Activated naive CD8-positive, alpha-beta T cell treated with anti-CD3 and anti-CD28 coated beads, Interleukin-2, amount 50 U/mL, for 16 hours (primary cell): ENCODE measurements around the gene CCSAP.
"Not testable (repeated sequence)": the region's sequence is repeated elsewhere in the genome, so short reads cannot be mapped to it uniquely, and the experiment has no call there.

ENCODE experiments used
- DNase-seq: peaks from one replicate; pipeline ENCODE4 v3.0.0-alpha.2; 2020; ENCODE audit warnings: low read depth, low spot score

CCSAP gene

GRCh38 chr1:229325853-229326487 lies 16.9 kb downstream of the CCSAP start:
- DNase-seq = no peak

DNA sequence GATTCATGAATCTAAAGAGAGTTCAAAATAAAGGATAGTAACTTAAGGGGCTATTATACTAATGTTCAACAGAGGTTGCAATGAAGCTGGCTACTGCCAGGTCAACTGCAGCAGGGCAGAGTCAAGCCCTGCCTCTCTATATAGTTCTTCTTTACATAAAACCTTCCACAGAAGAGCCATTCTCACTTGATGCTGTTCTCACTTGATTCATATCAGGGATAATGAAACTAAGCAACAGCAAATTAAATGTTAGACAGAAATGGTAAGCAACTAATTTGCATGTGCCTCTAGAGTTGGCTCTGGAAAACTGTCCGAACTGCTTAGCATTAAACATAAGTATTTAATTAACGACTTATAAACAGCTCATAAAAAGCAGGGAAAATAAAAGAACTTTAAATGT lies 17.4 kb downstream of the CCSAP start:
- no peak for DNase-seq

DNA sequence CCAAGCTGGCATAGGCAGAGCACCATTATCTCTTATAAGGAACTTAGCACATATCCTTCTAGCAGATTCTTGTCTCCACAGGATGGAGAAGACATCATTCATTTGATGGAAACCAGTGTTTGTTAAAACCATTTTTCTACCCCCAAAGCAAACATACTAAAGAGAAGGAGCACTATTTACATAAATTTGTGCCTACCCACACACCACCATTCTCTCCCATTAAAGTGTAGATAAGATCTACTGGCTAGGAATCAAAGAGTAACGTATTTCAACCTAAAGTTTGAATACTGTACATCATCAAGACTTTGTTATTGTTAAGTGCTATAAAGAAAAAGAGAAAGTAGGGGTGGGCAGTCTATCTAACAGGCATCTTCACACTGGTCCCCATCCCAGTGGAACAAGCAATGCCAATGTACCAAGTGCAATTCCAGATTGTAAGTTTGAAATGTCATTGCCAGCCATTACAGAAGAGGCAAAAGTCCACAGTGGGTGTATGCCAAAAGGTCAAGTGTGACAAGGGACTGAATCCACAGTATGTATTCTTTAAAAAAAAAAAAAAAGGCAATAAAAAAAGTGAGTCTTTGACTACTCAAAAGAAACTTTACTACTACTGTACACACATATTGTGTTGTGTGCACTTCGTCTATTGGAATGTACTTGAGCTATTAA lies 18.8 kb downstream of the CCSAP start:
- no peak for DNase-seq

DNA sequence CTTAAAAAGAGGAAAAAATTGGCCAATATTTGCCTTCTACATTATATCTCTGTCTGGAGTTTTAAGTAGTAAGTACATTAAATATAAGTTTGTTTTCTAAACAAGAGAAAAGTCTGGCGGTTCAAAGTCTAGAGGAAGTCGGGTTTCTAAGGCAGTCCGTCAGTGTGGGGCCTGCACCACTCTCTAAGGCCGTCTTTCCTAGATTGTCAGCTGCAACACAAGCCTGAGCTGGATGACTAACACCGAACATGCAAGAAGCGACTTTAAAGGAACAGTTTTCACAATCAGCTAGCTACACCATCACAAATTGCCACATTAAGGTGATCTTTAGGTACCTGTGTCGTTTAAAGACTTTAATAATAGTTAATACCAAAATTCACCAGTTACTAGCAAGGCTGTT lies 19.6 kb downstream of the CCSAP start:
- no peak for DNase-seq

- DNase-seq = no peak
Observed at GRCh38 chr1:229319487-229319886, 23.4 kb downstream of the CCSAP start.

- DNase-seq = no peak
Observed at GRCh38 chr1:229318056-229318455, 24.8 kb downstream of the CCSAP start.

- DNase-seq = no peak
Observed at GRCh38 chr1:229316166-229316565, 26.7 kb downstream of the CCSAP start.

DNA sequence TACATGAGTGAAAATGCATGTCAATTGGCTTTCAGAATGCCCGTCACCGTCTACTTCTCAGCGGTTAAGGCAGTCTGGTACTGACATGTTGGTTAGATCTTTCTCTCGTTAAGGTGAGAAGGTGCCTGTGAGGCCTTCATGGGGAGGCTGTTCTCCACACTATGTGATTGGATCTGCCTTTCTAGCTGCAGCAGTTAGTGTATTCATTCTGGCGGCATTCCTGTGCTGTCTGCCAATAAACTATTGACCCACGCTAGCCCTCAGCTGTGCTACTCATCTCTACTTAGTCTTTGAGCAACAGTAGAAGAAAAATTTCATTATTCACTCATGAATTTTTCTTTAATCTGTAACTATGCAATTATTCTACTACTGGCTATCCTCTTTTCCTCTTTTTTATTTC lies 32.0 kb downstream of the CCSAP start:
- no peak for DNase-seq

DNA sequence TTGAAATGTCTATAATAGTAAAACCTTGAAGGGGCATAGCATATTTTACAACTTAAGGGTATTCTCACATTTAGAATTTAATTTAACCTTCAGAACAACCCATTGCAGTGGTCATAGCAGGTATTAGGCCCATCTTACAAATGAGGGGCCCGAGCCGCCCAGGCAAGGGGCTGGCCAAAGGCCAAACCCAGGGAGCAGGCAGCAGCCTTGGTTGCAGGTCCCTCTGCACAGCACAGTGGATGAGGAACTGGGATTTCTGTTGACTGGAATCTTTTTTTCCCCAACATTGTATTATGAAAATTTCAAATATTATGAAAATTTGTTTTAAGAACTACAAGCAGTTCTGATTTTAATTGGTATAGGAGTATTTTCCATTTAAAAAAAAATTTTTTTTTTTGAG lies 33.2 kb downstream of the CCSAP start:
- DNase-seq = no peak

DNA sequence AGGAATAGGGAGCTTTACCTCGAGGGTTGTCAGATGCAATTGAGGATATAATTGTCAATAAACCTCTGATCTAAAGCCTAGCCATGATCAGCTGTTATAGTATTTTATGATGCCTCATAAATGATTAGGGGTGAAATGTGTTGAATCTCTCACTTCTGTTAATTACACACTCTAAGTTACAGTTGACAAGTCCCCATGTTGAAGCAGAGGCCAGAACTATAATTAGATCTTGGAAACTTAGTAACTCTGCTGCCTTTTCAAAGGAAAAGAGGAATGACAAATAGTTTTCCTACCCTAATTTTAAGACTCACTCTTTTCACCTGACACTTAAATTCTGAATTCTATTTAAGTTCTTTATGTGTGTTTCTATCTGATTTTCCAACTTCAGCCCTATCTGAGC lies 33.8 kb downstream of the CCSAP start:
- no peak for DNase-seq

- no peak for DNase-seq
Observed at GRCh38 chr1:229305392-229305791, 37.5 kb downstream of the CCSAP start.

GRCh38 chr1:229303855-229304254 lies 39.0 kb downstream of the CCSAP start:
- DNase-seq = no peak

DNA sequence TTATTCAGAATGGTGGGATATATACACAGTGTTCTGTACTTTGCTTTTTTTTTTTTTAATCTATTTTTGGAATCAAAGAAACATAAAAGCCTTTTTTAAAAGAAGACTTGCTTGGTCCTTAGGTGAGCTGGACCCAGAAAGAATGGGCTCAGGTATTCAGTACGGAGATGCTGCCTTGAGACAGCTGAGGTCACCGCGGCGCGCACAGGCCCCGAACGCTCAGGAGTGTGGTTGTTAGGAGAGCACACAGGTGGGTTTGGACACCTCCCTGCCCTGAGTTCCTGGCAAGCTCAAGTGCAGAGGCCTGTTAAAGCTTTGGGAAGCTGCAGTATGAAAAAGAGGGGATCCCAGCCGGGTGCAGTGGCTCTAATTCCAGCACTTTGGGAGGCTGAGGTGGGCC lies 40.1 kb downstream of the CCSAP start:
- no peak for DNase-seq

DNA sequence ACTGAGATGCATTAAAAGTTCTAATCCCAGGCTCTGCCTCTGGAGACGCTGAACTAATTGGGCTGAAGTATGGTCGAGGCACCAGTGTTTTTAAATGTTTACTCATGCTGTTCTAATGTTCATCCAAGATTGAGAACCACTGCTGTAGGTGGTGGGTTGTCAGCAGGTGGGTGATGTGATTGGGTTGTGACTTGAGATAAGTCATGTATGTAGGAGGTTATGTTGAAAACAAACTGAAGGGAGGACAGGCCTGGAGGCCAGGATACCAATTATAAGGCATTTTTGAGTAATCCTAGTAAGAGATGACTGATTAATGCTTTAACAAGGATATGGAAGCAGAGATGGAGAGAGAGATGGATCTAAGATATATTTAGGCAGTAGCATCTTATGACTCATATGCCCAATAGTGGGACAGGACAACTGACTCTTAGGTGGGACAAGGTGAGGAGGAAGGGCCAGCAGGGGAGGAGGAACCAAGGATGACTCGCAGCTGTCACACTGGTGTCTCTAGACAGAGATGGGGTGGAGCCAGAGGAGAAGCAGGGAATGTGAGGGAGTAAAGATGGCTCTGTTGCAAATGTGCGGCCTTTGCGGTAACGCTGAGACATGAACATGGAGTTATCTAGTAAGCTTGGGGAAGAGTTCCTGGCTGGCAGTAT lies 42.6 kb downstream of the CCSAP start:
- no peak for DNase-seq

DNA sequence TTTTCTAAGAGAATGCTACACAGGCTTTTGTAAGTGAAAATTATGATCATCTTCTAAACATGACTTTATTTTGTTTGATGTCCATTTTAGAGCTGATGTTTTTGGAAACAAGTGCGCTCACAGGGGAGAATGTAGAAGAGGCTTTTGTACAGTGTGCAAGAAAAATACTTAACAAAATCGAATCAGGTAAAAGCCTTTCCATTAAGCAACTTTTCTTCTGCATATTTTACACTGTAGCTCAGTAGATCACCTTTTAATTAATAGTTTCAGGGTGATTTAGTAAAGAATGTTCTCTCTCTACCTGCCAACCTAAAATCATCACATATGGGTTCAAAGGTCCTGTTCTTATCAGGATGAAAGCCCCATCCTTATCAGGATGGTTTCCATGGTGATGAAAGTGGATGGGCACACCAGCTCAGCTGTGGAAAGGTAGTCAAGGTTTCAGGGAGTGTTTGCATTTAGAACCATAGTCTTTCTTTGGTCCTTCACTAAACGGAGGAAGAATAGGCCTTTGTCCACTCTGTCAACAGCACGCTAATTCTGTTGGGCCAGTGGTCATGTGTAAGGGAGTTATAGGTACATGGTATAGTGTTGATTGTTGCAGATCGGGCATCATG lies 43.9 kb downstream of the CCSAP start:
- no peak for DNase-seq

DNA sequence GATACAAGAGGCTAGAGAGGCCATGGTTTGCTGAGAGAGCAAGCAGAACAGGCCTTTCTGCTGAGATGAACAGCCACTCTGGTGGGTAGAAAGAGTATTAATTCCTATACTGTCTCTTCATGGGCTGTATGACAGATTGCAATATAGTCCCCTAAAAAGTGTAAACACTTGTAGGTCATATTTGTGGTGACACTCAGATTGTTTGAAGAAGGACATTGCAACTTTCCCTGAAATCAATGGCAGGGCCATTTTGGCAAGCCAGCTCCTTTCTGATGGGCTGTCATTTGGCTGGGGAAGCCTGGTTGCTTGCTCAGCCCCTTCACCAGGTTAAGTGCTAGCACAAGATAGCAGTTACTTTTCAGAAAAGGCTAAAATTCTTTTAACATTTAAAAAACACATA lies 44.4 kb downstream of the CCSAP start:
- no peak for DNase-seq

- no peak for DNase-seq
Observed at GRCh38 chr1:229297746-229298145, 45.1 kb downstream of the CCSAP start.

DNA sequence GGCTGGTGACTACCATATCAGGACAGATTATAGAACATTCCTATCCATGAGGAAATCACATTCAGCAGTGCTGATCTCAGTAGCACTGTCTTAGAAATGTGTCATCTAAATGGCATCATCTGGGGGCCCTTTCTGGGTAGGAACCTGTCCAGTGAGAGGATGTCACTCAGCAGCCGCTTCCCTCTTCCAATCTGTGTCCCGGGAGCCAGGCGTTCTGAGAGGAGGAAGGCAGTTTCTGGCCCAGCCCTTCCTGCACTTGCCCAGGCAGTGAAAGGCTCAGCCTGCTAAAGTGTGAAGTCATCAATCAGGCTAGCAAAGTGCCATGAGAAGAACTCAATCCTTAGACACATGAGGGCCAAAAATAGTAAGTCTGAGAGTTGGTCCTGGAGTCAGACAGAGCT lies 46.3 kb downstream of the CCSAP start:
- DNase-seq = no peak

DNA sequence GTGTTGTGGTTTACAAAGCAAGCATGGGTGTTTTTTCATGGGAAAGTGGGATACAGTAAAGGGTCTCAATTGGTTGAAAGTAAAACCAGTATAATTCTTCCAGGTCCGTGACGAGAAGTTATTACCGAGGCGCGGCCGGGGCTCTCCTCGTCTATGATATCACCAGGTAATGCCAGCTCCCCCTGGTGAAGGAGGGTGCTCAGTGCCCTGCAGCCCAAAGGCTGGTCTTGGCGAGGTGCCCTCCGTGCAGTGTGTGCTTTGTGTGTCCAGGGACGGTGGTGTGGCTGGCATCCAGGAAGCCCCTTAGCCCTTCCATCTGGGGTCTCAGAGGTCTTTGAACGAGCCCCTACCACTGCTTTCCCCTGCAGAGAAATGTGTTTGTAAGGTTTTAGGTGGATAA lies 47.1 kb downstream of the CCSAP start:
- DNase-seq = no peak

- DNase-seq = no peak
Observed at GRCh38 chr1:229293528-229294204, 49.2 kb downstream of the CCSAP start.

GRCh38 chr1:229291686-229292085 lies 51.2 kb downstream of the CCSAP start:
- DNase-seq = not testable (repeated sequence)

DNA sequence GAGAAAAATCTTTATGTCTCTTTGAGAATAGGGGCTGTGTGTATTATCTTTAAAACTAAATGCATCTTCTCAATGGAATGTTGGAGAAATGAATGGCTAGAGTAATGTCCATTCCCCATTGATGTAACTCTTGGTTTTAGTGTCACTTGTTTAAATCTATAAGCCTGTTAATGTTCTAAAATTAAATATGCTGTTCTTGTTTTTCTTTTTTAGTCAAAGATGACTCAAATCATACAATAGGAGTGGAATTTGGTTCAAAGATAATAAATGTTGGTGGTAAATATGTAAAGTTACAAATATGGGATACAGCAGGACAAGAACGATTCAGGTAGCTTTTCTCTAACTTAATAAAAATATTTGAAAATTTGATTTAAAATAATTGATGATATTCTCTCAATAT lies 54.3 kb downstream of the CCSAP start:
- no peak for DNase-seq
